SK-MEL-5 (cell line): ENCODE data around the gene ABCA10. TPM values are rescaled to one million over a fixed set of nuclear protein-coding genes. Genes with fewer than 3 reads are reported as not detected.
A peak's percentile ranks its signal among the peaks of the same experiment; 100 is the strongest.

Experiments
- DNase-seq: peaks from one replicate; pipeline ENCODE4 v3.0.0-alpha.2; 2016; ENCODE audit warnings: low read depth, low spot score
- in situ Hi-C: cut with HindIII; loops from 2 replicates; pipeline ENCODE4 v1.10.0; 2016; ENCODE audit warnings: low sequenced_read_pairs, high pct_unique_total_duplicates, low pct_unique_long_range_greater_than_20kb
- small RNA-seq, 2 experiments: library from RNA; depleted of rRNA; stranded (forward); fragments of <200 nt; gene quantifications; one replicate each; pipeline ENCODE3, GENCODE V24; 2014
- total RNA-seq: library from RNA; depleted of rRNA; stranded (reverse); fragments of >200 nt; shearing (Covaris generic); gene quantifications from 2 replicates; pipeline ENCODE4 v1.2.3, GENCODE V29; 2014; rRNA removed

ABCA10 gene
- total RNA-seq, 1 experiment from 2014 or later: 0.98 TPM

GRCh38 chr17:69142175-69142802 lies 86.3 kb downstream of the ABCA10 start:
- no peak for DNase-seq
- in situ Hi-C loops: no loop called here

- peak; percentile 53 for DNase-seq
- in situ Hi-C loops: no loop called here
Observed at GRCh38 chr17:69141431-69142174, 87.0 kb downstream of the ABCA10 start, which contains the start of gene ABCA6. ABCA6 (minus strand) TSS chr17:69141895; CDS start chr17:69140703, 1,192 bp downstream.

DNA sequence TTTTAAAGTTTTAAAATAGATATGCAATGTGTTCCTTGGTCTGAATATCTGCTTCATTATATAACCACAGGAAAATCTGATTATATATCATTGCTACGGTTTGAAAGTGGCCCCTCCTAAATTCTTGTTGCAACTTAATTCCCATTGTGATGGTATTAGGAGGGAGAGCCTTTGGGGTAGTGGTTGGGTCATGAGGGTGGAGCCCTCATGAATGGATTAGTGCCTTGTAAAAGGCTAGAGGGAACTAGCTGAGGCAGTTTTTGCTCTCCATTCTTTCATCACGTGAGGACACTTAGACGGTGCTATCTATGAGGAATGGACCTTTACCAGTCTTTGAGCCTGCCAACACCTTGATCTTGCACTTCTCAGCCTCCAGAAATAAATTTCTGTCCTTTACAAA lies 94.5 kb downstream of the ABCA10 start:
- no peak for DNase-seq
- in situ Hi-C loops: no loop called here

GRCh38 chr17:69130627-69131296 lies 97.9 kb downstream of the ABCA10 start:
- DNase-seq: no peak
- in situ Hi-C loops: no loop called here

- peak; percentile 82 for DNase-seq
- in situ Hi-C loops: no loop called here
Observed at GRCh38 chr17:69123626-69124025, 105.0 kb downstream of the ABCA10 start.

DNA sequence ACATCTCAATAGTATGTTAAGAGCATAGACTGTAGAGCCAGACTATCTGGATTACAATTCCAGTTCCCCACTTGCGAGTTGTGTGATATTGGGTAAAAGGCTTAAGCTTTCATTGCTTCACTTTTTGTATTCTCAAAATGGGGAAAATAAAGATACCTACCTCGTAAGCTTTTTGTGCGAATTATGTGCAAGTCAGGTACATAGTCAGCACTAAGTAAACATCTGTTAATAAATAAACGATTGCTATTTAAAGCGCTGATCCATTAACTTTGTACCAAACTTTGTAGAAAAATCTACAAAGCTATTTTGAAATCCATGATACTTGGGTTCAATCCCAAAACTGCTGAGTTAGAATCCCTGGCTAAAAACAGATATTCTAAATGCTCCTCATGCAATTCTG lies 106.6 kb downstream of the ABCA10 start:
- no peak for DNase-seq
- in situ Hi-C loops: no loop called here

- DNase-seq: no peak
- in situ Hi-C loops: no loop called here
Observed at GRCh38 chr17:69117855-69118784, 110.5 kb downstream of the ABCA10 start.

DNA sequence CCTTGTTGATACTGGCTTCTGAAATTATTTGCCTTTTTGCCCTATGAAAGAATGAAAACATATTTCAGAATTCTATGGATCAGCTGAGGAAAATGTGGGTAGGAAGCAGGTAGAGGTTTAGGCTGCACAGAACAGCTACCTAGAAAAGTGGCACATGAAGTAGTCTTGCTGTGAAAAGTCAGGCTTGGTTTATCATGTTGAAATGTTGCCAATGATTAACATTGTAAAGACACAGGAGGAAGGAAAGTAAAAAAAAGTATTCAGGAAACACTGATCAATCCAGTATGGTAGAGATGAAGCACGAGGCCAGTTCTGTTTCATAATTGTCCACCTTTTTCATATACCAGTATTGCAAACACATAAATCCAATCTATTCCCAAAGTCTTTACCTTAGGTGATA lies 116.8 kb downstream of the ABCA10 start:
- no peak for DNase-seq
- in situ Hi-C loops: no loop called here

DNA sequence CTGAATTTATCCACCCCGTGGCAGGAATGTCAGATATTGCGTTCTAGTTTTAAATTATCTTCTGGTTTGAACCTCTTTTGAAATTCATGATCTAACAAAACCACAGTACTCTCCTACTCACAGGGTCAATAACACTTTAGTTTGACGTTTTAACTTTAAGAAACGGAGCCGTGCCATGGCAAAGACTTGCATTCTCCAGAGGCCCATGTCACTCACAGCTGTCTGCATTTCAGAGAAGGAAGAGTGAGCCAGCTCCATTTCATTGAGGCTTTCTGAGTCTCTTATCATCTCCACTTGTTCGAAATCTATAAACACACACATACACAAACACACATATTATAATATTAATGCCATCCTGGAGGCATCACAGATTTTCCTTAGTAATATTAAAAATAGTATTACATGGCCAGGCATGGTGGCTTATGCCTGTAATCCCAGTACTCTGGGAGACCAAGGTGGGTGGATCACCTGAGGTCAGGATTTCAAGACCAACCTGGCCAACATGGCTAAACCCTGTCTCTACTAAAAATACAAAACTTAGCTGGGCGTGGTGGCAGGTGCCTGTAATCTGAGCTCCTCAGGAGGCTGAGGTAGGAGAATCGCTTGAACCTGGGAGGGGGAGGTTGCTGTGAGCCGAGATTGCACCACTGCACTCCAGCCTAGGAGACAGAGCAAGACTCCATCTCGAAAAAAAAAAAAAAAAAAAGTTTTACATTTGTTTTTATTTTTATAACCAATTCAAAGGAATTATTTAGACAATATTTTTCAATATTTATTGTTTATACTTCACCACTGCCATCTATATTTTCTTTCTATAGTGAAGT lies 122.5 kb downstream of the ABCA10 start:
- no peak for DNase-seq
- in situ Hi-C loops: no loop called here

DNA sequence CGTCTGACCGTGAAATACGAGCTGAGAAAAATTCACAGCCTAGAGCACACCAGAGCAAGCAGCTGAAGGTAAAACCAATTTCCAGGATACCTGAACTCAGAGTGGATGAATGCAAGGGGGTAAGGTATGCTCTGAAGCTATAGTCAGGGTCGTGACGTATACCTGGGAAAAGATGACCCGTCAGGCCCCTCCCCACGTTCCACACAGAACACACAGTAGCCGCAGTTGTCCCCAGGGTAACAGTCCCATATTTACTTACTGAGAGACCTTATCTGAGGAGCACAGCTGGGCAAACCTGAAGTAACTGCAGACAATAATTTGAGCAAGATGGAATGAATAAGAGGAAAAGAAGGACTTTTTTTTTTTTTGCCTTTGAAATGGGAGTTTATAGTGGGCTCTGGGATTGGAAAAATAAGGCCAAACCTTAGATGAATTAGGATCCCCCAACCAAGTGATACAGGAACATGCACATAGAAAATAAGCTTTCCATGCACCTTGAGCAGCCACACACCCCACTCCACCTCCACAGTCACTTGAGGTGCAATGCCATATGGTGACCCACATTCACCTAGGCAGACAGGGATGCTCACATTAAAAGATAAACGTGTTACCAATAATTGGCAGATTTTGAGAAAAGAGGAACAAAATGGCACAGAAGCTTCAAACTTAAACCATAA lies 124.9 kb downstream of the ABCA10 start:
- in situ Hi-C loops: no loop called here
- no peak for DNase-seq

GRCh38 chr17:69098625-69099024 lies 130.0 kb downstream of the ABCA10 start:
- in situ Hi-C loops: no loop called here
- no peak for DNase-seq

Small RNAs within 50 kb of the gene (small RNA-seq; reads per million reads assigned to genes)
- 0 reads per million in 2 experiments for gene MIR4524B

Other genes starting within 250 kb of the ABCA10 start
- 3.6 and 5.5 TPM in 2 replicates for gene ABCA9, start 167.9 kb downstream of the ABCA10 start, total RNA-seq
- gene ABCA6, start 86.9 kb downstream of the ABCA10 start, total RNA-seq: 0.75 and 1.5 TPM in 2 replicates
- gene ABCA5, start 98.3 kb upstream of the ABCA10 start, total RNA-seq: 40.6 and 45.2 TPM in 2 replicates
- gene MAP2K6, start 185.9 kb upstream of the ABCA10 start, total RNA-seq: 12.2 and 12.8 TPM in 2 replicates